Fibroblast of villous mesenchyme (primary cell): Measurements from ENCODE around the gene HTR1B. TPM values are rescaled to one million over a fixed set of nuclear protein-coding genes. Genes with fewer than 3 reads are reported as not detected.

Experiments
- DNase-seq: peaks from one replicate; pipeline ENCODE4 v3.0.0-alpha.2; 2010; ENCODE audit warnings: low read depth
- H3K4me3 ChIP-seq: 2 replicates; pipeline ENCODE4 v1.5.1; 2011; ENCODE audit warnings: low read depth, mild to moderate bottlenecking, low read length
- total RNA-seq: library from RNA; depleted of rRNA; stranded (reverse); fragments of >200 nt; gene quantifications from 2 replicates; pipeline ENCODE4 v1.2.3, GENCODE V29; 2012
- TF ChIP-seq, protein P1 (sequence below): IDR thresholded peaks from 2 replicates; pipeline ENCODE4 v1.5.1; 2012; ENCODE audit warnings: low read depth, mild to moderate bottlenecking, low read length; ENCODE audit not compliant: insufficient read depth

HTR1B gene
- total RNA-seq, 1 donor: 8.2 TPM

DNA sequence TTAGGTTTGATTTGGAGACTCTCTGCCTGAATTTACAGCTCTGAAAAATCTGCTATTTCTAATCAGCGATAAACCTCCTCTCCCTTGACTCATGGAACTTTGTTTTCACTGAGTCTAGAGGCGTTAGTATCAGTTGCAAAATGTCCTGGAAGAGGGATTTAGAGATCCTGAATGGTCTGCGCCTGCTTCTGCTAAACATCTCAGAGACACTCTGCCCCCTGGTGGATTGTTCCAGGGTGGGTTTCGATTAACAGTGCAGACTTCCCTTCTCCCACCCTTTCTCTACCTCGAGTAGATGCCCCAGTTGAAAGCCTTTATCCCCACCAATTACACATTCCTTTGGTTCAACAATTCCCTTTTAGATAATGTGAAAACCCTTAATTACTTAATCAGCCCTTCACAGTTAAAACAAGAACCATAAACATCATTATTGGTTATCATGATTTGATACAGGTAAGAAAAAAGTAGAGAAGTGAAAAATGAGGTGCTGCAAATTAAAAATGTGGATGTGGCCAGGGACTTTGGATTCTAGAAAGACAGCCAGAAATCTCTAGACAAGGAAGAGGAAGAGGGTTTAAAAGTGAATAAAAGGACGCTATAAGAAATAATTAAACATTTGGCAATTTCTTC lies 5.5 kb downstream of the HTR1B start:
- DNase-seq: peak; percentile 98
- peak overlapping the region; percentile 13 for H3K4me3 ChIP-seq
- TF ChIP-seq, protein P1, sequence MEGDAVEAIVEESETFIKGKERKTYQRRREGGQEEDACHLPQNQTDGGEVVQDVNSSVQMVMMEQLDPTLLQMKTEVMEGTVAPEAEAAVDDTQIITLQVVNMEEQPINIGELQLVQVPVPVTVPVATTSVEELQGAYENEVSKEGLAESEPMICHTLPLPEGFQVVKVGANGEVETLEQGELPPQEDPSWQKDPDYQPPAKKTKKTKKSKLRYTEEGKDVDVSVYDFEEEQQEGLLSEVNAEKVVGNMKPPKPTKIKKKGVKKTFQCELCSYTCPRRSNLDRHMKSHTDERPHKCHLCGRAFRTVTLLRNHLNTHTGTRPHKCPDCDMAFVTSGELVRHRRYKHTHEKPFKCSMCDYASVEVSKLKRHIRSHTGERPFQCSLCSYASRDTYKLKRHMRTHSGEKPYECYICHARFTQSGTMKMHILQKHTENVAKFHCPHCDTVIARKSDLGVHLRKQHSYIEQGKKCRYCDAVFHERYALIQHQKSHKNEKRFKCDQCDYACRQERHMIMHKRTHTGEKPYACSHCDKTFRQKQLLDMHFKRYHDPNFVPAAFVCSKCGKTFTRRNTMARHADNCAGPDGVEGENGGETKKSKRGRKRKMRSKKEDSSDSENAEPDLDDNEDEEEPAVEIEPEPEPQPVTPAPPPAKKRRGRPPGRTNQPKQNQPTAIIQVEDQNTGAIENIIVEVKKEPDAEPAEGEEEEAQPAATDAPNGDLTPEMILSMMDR: peak; percentile 78

DNA sequence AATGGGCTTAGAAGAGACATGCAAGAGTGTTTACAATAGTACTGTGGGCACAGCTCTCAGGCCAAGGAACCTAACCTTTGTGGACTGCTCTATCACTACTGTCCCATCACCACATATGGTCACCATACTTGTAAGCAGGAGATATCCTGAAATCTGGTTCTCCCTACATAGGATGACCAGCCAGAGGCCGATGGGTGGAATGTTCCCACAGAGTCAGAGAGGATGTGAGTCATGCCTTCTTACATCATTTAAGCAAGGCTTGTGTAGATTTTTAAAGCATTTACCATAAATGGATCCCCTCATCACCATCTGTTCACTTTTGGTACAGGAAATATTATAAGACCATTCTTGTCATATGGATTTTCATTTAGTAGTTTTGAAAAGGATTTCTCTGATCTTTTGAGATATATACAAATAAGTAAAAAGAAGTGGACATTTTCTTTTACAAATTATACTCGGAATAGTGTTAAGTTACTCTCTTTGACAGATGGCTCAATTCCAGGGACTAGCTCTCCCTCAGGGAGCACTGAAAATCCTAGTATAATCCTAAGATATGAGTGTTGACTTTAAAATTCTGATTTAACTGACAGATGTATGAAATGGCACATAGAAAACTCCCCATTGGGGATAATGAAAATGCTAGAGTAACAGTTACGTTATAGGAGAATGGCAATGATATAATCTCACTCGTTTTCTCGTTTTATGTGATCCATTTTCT lies 6.6 kb downstream of the HTR1B start:
- H3K4me3 ChIP-seq: no peak overlapping the region
- TF ChIP-seq, protein P1: no peak
- peak; percentile 100 for DNase-seq

DNA sequence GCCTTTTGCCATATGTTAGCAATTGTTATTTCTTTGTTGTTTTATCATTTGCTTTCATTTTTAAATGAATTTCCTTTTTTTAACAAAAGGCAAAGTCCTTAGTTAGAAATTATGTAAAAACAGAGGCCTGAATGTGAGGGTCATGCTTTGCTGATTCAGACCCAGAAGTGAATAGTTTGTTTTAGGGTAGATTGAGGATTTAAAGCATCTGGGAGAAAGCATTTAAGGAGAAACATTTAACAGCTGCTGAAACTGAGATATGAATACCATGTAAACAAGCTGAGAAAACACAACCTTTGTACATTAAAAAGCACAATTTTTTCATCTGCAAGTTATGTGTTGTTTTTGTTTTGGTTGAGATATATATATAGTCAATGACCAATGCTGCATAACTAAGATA lies 8.0 kb downstream of the HTR1B start:
- no peak overlapping the region for H3K4me3 ChIP-seq
- DNase-seq: peak; percentile 87
- TF ChIP-seq, protein P1: no peak

DNA sequence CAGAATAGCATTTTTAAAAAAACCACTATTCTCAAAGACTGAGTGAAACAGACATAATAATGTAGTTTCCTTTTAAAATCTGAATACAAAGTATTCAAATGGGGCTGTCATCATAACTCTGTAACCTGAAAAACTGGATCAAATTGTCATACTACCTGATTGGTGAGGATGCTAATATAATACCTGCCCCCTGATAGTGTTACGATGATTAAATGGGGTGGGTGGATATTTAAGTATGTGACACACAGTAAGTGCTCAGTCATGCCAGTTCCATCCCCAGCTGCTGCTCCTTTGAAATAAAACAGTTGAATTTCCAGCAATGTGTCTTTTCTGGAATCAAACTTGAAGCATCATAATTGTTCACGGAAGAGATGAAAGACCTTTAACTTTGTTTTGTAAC lies 8.9 kb downstream of the HTR1B start:
- peak; percentile 11 for DNase-seq
- no peak overlapping the region for H3K4me3 ChIP-seq
- TF ChIP-seq, protein P1: no peak

DNA sequence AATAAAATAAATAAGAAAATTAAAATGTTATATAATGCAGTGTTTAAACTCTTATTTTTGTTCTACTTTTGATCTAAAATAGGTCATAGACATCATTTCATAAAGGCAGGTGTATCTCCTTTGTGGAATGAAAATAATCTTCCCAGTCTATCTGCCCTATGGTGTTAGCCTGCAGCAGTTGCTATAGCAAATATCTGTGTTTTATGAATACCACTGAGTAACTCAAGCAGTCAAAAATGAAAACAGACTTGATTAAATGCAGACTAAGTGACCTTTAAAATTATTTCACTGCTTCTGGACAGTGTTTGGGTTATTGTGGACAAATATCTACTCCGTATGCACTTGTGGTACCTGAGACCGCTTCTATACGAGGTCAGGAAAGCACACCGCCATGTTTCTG lies 11.8 kb downstream of the HTR1B start:
- TF ChIP-seq, protein P1: no peak
- no peak overlapping the region for H3K4me3 ChIP-seq
- DNase-seq: peak; percentile 30

DNA sequence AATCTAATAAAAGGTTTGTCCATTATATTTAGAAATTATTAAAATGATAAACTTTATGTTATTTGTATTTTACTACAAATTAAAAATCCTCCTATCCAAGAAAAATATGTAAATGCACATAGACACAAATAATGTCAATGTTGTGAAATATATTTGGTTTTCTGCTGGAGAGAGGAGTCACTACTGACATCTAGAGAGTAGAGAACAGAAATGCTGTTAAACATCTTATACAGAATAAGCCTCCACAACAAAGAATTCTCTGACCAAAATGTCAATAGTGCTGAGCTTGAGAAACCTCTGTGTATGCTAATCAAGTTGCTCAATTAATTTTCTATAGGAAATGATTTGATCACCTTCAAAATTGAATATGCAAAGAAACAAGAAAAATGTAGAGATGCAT lies 12.4 kb downstream of the HTR1B start:
- H3K4me3 ChIP-seq: no peak overlapping the region
- peak; percentile 45 for DNase-seq
- TF ChIP-seq, protein P1: peak; percentile 47

DNA sequence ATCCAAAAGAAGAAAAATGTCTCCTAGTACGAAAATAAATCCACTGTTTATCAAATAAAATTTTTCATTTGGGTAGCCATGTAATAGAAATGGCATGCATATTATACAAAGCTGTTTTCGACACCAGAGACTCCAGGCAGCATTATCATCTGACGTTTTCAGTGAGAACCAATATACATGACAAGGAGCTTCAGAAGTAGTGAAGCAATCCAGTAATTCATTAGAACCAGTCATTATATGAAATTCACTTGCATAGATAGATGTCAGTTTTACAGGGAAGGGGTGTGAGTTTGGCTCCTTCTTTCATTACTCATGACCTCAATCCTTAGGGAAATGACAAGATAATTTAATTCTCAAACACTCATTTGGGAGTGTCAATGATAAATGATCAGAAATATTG lies 14.7 kb downstream of the HTR1B start:
- DNase-seq: no peak
- no peak overlapping the region for H3K4me3 ChIP-seq
- TF ChIP-seq, protein P1: no peak
